ENCODE data around the gene ADM5. TPM values are rescaled to one million over a fixed set of nuclear protein-coding genes. Genes with fewer than 3 reads are reported as not detected.

ADM5 gene
- 1 to 10 TPM in 1 of 2 donors, under 1 TPM in 1; 1.00 to 1.0 TPM for total RNA-seq
- long read RNA-seq, donor 1, partial matches to known transcripts = 1 of 2 reads
- long read RNA-seq, donor 1, other reads (novel, unspliced or antisense) = 0 of 2 reads
- long read RNA-seq, donor 2 = 0 reads

- DNase-seq (ENCODE audit: low spot score) = no peak
- intact Hi-C loops (cut with DNase I) = no loop called here
Observed at GRCh38 chr19:49689133-49690078, at the start of gene ADM5. Gene ADM5 (plus strand): TSS chr19:49689594. CDS start chr19:49689838, 244 bp downstream.

GRCh38 chr19:49640113-49640898 lies 49.1 kb upstream of the ADM5 start, which contains the start of gene RRAS:
Gene RRAS (minus strand): TSS chr19:49640143. CDS start chr19:49640098, 45 bp downstream.
- peak; percentile 100 for DNase-seq (ENCODE audit: low spot score)
- intact Hi-C loops (cut with DNase I) = no loop called here

- peak; percentile 100 for DNase-seq (ENCODE audit: low spot score)
- intact Hi-C loops (cut with DNase I) = no loop called here
Observed at GRCh38 chr19:49641688-49642491, 47.5 kb upstream of the ADM5 start, which contains the start of gene SCAF1. Gene SCAF1 (plus strand): TSS chr19:49642209. CDS start chr19:49645027, 2,818 bp downstream.

- DNase-seq (ENCODE audit: low spot score) = no peak
- intact Hi-C loops (cut with DNase I) = no loop called here
Observed at GRCh38 chr19:49642492-49643035, 46.8 kb upstream of the ADM5 start.

- no peak for DNase-seq (ENCODE audit: low spot score)
- intact Hi-C loops (cut with DNase I) = no loop called here
Observed at GRCh38 chr19:49643466-49643865, 45.9 kb upstream of the ADM5 start.

- intact Hi-C loops (cut with DNase I) = no loop called here
- DNase-seq (ENCODE audit: low spot score) = no peak
Observed at GRCh38 chr19:49645592-49645991, 43.8 kb upstream of the ADM5 start.

GRCh38 chr19:49645995-49646394 lies 43.4 kb upstream of the ADM5 start:
- no peak for DNase-seq (ENCODE audit: low spot score)
- intact Hi-C loops (cut with DNase I) = no loop called here

- DNase-seq (ENCODE audit: low spot score) = no peak
- intact Hi-C loops (cut with DNase I) = no loop called here
Observed at GRCh38 chr19:49646586-49646985, 42.8 kb upstream of the ADM5 start.

GRCh38 chr19:49651029-49651819 lies 38.2 kb upstream of the ADM5 start:
- intact Hi-C loops (cut with DNase I) = no loop called here
- DNase-seq (ENCODE audit: low spot score) = no peak

GRCh38 chr19:49651820-49652550 lies 37.4 kb upstream of the ADM5 start:
- intact Hi-C loops (cut with DNase I) = no loop called here
- no peak for DNase-seq (ENCODE audit: low spot score)

GRCh38 chr19:49652551-49653465 lies 36.6 kb upstream of the ADM5 start:
- intact Hi-C loops (cut with DNase I) = no loop called here
- DNase-seq (ENCODE audit: low spot score) = no peak

GRCh38 chr19:49653466-49653806 lies 36.0 kb upstream of the ADM5 start:
- no peak for DNase-seq (ENCODE audit: low spot score)
- intact Hi-C loops (cut with DNase I) = no loop called here

- no peak for DNase-seq (ENCODE audit: low spot score)
- intact Hi-C loops (cut with DNase I) = no loop called here
Observed at GRCh38 chr19:49654581-49654980, 34.8 kb upstream of the ADM5 start.

GRCh38 chr19:49655570-49656455 lies 33.6 kb upstream of the ADM5 start:
- intact Hi-C loops (cut with DNase I) = loop anchor here in 1 of 2 donors (1.0 kb wide), 1 partner anchor 48 kb away; no protein-coding TSS in a partner anchor
- no peak for DNase-seq (ENCODE audit: low spot score)

- no peak for DNase-seq (ENCODE audit: low spot score)
- intact Hi-C loops (cut with DNase I) = no loop called here
Observed at GRCh38 chr19:49656456-49657109, 32.8 kb upstream of the ADM5 start.
